IMR-90 (cell line): Measurements from ENCODE around the gene DICER1. TPM values are rescaled to one million over a fixed set of nuclear protein-coding genes. Genes with fewer than 3 reads are reported as not detected.

Experiments used
- ATAC-seq: fragments of 200-7000 bp; cut with Tn5 transposase; 2 replicates; pipeline ENCODE4 v1.9.1; 2020; ENCODE audit warnings: low read depth, mild to moderate bottlenecking, moderate library complexity
- BruUV-seq: library from RNA; stranded (reverse); fragments of 400-500 nt; replicated peaks from 2 replicates; lab custom pipeline; 2021; lab: Mats Ljungman, UMichigan
- CTCF ChIA-PET: fragments of 300-600 bp; formaldehyde crosslinking; extraction: SDS; loops from one replicate; lab custom pipeline; 2021; ENCODE audit warnings: antibody characterized with exemption; lab: Yijun Ruan, JAX
- POLR2A ChIA-PET: fragments of 300-600 bp; sonication (Branson Sonifier 250); formaldehyde crosslinking; loops from one replicate; lab custom pipeline; 2022; ENCODE audit warnings: antibody characterized with exemption; ENCODE audit not compliant: unreplicated experiment; lab: Charles Lee
- DNase-seq: peaks from one replicate; pipeline ENCODE4 v3.0.0; 2013
- H2AFZ ChIP-seq: replicated peaks from 2 replicates; pipeline ENCODE3; 2013; ENCODE audit warnings: low read length, mild to moderate bottlenecking; ENCODE audit not compliant: poor library complexity
- H2AK5ac ChIP-seq: 2 replicates; pipeline ENCODE4 v1.6.1; 2013; ENCODE audit warnings: low read depth, low read length, inconsistent platforms
- H2AK9ac ChIP-seq: replicated peaks from 2 replicates; pipeline ENCODE3; 2013; ENCODE audit warnings: mild to moderate bottlenecking, low read depth, low read length, moderate library complexity; ENCODE audit not compliant: poor library complexity
- H2BK120ac ChIP-seq: 2 replicates; pipeline ENCODE4 v1.6.1; 2013; ENCODE audit warnings: low read depth, low read length, inconsistent platforms
- H2BK15ac ChIP-seq: 3 replicates; pipeline ENCODE4 v1.6.1; 2013; ENCODE audit warnings: low read depth, low read length, inconsistent platforms
- H2BK20ac ChIP-seq: 2 replicates; pipeline ENCODE4 v1.6.1; 2013; ENCODE audit warnings: low read depth, mild to moderate bottlenecking, inconsistent platforms, low read length, moderate library complexity
- H2BK5ac ChIP-seq: 2 replicates; pipeline ENCODE4 v1.6.1; 2013; ENCODE audit warnings: mild to moderate bottlenecking, low read depth, low read length, inconsistent platforms; ENCODE audit not compliant: poor library complexity, severe bottlenecking
- H3K14ac ChIP-seq: replicated peaks from 2 replicates; pipeline ENCODE4 v1.6.1; 2013; ENCODE audit warnings: low read depth, low read length, inconsistent platforms
- H3K18ac ChIP-seq: 2 replicates; pipeline ENCODE4 v1.6.1; 2013; ENCODE audit warnings: low read depth, low read length, control low read depth
- H3K23ac ChIP-seq: 2 replicates; pipeline ENCODE4 v1.6.1; 2013; ENCODE audit warnings: low read depth, low read length, inconsistent platforms
- H3K27ac ChIP-seq: 2 replicates; pipeline ENCODE4 v1.5.1; 2013; ENCODE audit warnings: mild to moderate bottlenecking, control low read depth, low read length; ENCODE audit not compliant: insufficient read depth
- H3K27me3 ChIP-seq: 2 replicates; pipeline ENCODE4 v1.6.1; 2013; ENCODE audit warnings: low read length; ENCODE audit not compliant: control insufficient read depth, insufficient read depth
- H3K36me3 ChIP-seq: 2 replicates; pipeline ENCODE4 v1.6.1; 2013; ENCODE audit warnings: low read length, mixed read lengths; ENCODE audit not compliant: control insufficient read depth, insufficient read depth
- H3K4ac ChIP-seq: 2 replicates; pipeline ENCODE4 v1.6.1; 2013; ENCODE audit warnings: low read depth, low read length, inconsistent platforms
- H3K4me1 ChIP-seq: 2 replicates; pipeline ENCODE4 v1.6.1; 2013; ENCODE audit warnings: low read length, mixed read lengths; ENCODE audit not compliant: control insufficient read depth, insufficient read depth
- H3K4me2 ChIP-seq: 2 replicates; pipeline ENCODE4 v1.6.1; 2013; ENCODE audit warnings: low read depth, mild to moderate bottlenecking, control low read depth, low read length, moderate library complexity
- H3K4me3 ChIP-seq: 2 replicates; pipeline ENCODE4 v1.5.1; 2013; ENCODE audit warnings: low read depth, mild to moderate bottlenecking, control low read depth, low read length, moderate library complexity; ENCODE audit not compliant: insufficient read depth
- H3K56ac ChIP-seq: 2 replicates; pipeline ENCODE4 v1.6.1; 2013; ENCODE audit warnings: low read length, inconsistent platforms; ENCODE audit not compliant: insufficient read depth; ENCODE audit errors: extremely low read depth
- H3K79me1 ChIP-seq, 2 experiments: 2 replicates each; pipeline ENCODE4 v1.6.1; 2013; ENCODE audit warnings: low read length in 2 of 2, inconsistent platforms in 1 of 2, low read depth in 1 of 2
- H3K9ac ChIP-seq: 2 replicates; pipeline ENCODE4 v1.6.1; 2013; ENCODE audit warnings: low read depth, low read length, control low read depth
- H3K9me1 ChIP-seq: 2 replicates; pipeline ENCODE4 v1.6.1; 2013; ENCODE audit warnings: low read length, inconsistent platforms; ENCODE audit not compliant: insufficient read depth
- H3K9me3 ChIP-seq: 2 replicates; pipeline ENCODE4 v1.6.1; 2013; ENCODE audit warnings: low read length; ENCODE audit not compliant: control insufficient read depth, insufficient read depth
- H4K20me1 ChIP-seq: 2 replicates; pipeline ENCODE4 v1.6.1; 2013; ENCODE audit warnings: low read length, inconsistent platforms; ENCODE audit not compliant: insufficient read depth
- H4K5ac ChIP-seq: 2 replicates; pipeline ENCODE4 v1.6.1; 2013; ENCODE audit warnings: mild to moderate bottlenecking, low read depth, low read length, control low read depth
- H4K8ac ChIP-seq, 2 experiments: 2 replicates each; pipeline ENCODE4 v1.6.1; 2013; ENCODE audit warnings: low read depth in 2 of 2, low read length in 2 of 2, control low read depth in 1 of 2, inconsistent platforms in 1 of 2
- H4K91ac ChIP-seq: 2 replicates; pipeline ENCODE4 v1.6.1; 2013; ENCODE audit warnings: low read depth, low read length, inconsistent platforms; ENCODE audit not compliant: insufficient read depth
- BHLHE40 ChIP-seq: fragments of 150-350 bp; IDR thresholded peaks from 2 replicates; pipeline ENCODE4 v1.6.1; 2016; ENCODE audit warnings: mild to moderate bottlenecking, low read depth, low read length
- CEBPB ChIP-seq: IDR thresholded peaks from 2 replicates; pipeline ENCODE4 v1.6.1; 2012; ENCODE audit warnings: low read depth, low read length, improper control_type of control experiment
- CHD1 ChIP-seq: IDR thresholded peaks from 2 replicates; pipeline ENCODE4 v1.6.1; 2012; ENCODE audit warnings: low read depth, low read length, improper control_type of control experiment
- FOS ChIP-seq: fragments of 150-350 bp; IDR thresholded peaks from 2 replicates; pipeline ENCODE4 v1.6.1; 2016; ENCODE audit warnings: low read depth, low read length
- MAFK ChIP-seq: IDR thresholded peaks from 2 replicates; pipeline ENCODE4 v1.6.1; 2012; ENCODE audit warnings: low read depth, low read length, improper control_type of control experiment
- MXI1 ChIP-seq: IDR thresholded peaks from 2 replicates; pipeline ENCODE4 v1.6.1; 2012; ENCODE audit warnings: low read depth, mild to moderate bottlenecking, low read length, moderate library complexity, borderline replicate concordance
- NFE2L2 ChIP-seq: fragments of 150-350 bp; IDR thresholded peaks from 2 replicates; pipeline ENCODE4 v1.6.1; 2016; ENCODE audit warnings: low read depth, mild to moderate bottlenecking, low read length
- POLR2A ChIP-seq: IDR thresholded peaks from 2 replicates; pipeline ENCODE4 v1.6.1; 2012; ENCODE audit warnings: mild to moderate bottlenecking, low read depth, low read length
- RAD21 ChIP-seq: IDR thresholded peaks from 2 replicates; pipeline ENCODE4 v1.6.1; 2012; ENCODE audit warnings: low read length, improper control_type of control experiment
- RCOR1 ChIP-seq: IDR thresholded peaks from 2 replicates; pipeline ENCODE4 v1.6.1; 2012; ENCODE audit warnings: mild to moderate bottlenecking, low read length, improper control_type of control experiment; ENCODE audit not compliant: insufficient replicate concordance
- RFX5 ChIP-seq: IDR thresholded peaks from 2 replicates; pipeline ENCODE4 v1.8.0; 2012; ENCODE audit warnings: low read depth, mild to moderate bottlenecking, low read length, moderate library complexity
- SMC3 ChIP-seq: fragments of 150-350 bp; IDR thresholded peaks from 2 replicates; pipeline ENCODE4 v1.6.1; 2016; ENCODE audit warnings: low read depth, mild to moderate bottlenecking, antibody characterized with exemption, low read length, moderate library complexity
- WGBS, 2 experiments: methylation state at CpG; one replicate each; pipeline versions ENCODE4 v1.1.5 to v1.1.7; 2013; ENCODE audit warnings: missing lambda C conversion rate in 2 of 2; ENCODE audit not compliant: insufficient read length in 1 of 2; ENCODE audit errors: extremely low coverage in 2 of 2; 5-methylcytosine and 5-hydroxymethylcytosine counted together
- dilution Hi-C: fragments of 300-500 bp; cut with HindIII; formaldehyde crosslinking; loops from one replicate; pipeline ENCODE4 v1.14.3; 2018; ENCODE audit warnings: low sequenced_read_pairs; ENCODE audit not compliant: unreplicated experiment
- in situ Hi-C: fragments of 300-500 bp; cut with MboI; formaldehyde crosslinking; loops from 3 replicates; pipeline ENCODE4 v1.14.3; 2019; ENCODE audit warnings: low sequenced_read_pairs, inconsistent platforms, mixed read lengths
- intact Hi-C: fragments of 100-400 bp; cut with micrococcal nuclease; formaldehyde crosslinking; loops from 2 replicates; pipeline ENCODE4 v1.10.0; 2022
- polyA plus RNA-seq, 3 experiments: library from polyadenylated mRNA; depleted of rRNA; stranded (reverse); fragments of >200 nt; gene quantifications; 2 replicates each; pipeline ENCODE4 v1.2.3, GENCODE V29; 2012; ENCODE audit warnings: low replicate concordance in 1 of 3
- total RNA-seq: library from RNA; depleted of rRNA; stranded (reverse); fragments of >200 nt; gene quantifications from 2 replicates; pipeline ENCODE4 v1.2.3, GENCODE V29; 2012
- TF ChIP-seq, protein P1 (sequence below): fragments of 150-350 bp; IDR thresholded peaks from 2 replicates; pipeline ENCODE4 v1.6.1; 2016; ENCODE audit warnings: low read depth, mild to moderate bottlenecking, low read length, moderate library complexity, borderline replicate concordance
- TF ChIP-seq, protein P2 (sequence below): fragments of 150-350 bp; IDR thresholded peaks from 2 replicates; pipeline ENCODE4 v1.6.1; 2017; ENCODE audit warnings: mild to moderate bottlenecking, antibody characterized with exemption, low read length, low read depth
- TF ChIP-seq, protein P3 (sequence below): conservative IDR thresholded peaks from 2 replicates; pipeline ENCODE4 v1.5.1; 2012; ENCODE audit warnings: mild to moderate bottlenecking, low read depth, low read length, improper control_type of control experiment

The DICER1 gene
- total and polyA plus RNA-seq, 2 of the 4 experiments (the other 2 are of a cell fraction): 9.7 to 49.5 TPM

DNA sequence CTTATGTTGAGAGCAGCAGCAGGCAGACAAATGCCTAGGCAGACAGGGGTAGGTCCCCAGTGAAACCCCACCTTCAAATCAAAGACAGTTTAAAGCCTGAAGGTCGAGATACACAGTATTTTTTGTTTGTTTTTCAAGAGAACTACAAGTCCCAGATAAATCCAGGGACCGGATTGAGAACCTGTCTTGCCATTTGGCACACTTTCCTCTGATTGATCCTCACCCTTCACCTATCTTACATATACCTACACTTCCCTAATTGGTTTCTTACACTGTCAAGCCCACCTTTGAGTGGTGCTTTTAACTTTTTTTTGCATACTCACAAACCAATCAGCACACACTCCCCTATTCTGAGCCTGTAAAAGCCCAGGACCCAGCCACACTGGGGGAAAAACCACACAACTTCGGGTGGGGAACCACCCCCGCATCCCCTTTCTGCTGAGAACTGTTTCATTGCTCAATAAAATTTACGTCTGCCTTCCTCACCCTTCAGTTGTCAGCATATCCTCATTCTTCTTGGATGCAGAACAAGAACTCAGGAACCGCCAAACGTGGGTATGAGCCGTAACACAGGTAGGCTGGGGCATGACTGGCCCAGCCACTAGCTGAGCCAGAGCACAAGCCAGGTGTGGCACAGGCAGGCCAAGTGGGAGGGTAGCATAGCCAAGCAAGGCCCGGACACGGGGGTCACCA is 11.1 kb downstream of the DICER1 start:
- no peak overlapping the region for H2BK20ac ChIP-seq
- H3K23ac ChIP-seq: no peak overlapping the region
- H3K36me3 ChIP-seq: no peaks in the 10 kb centered on the region; the same call in 1 of the 2 replicates
- H2AK9ac ChIP-seq: no peak overlapping the region
- in situ Hi-C loops (loop anchor here (25.0 kb wide), 1 partner anchor 366 kb away; the partner anchor contains the start of gene SYNE3), dilution Hi-C loops (no loop called here), intact Hi-C loops (no loop called here)
- ChIA-PET POLR2A (no interaction called here), CTCF (no interaction called here)
- TF ChIP-seq, protein P1, sequence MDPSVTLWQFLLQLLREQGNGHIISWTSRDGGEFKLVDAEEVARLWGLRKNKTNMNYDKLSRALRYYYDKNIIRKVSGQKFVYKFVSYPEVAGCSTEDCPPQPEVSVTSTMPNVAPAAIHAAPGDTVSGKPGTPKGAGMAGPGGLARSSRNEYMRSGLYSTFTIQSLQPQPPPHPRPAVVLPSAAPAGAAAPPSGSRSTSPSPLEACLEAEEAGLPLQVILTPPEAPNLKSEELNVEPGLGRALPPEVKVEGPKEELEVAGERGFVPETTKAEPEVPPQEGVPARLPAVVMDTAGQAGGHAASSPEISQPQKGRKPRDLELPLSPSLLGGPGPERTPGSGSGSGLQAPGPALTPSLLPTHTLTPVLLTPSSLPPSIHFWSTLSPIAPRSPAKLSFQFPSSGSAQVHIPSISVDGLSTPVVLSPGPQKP: no peak
- TF ChIP-seq MXI1 (no peak), FOS (no peak), RAD21 (no peak), RCOR1 (no peak), POLR2A (no peak), SMC3 (no peak), NFE2L2 (no peak), CEBPB (no peak), MAFK (no peak), CHD1 (no peak), RFX5 (no peak), BHLHE40 (no peak)
- TF ChIP-seq, protein P2, sequence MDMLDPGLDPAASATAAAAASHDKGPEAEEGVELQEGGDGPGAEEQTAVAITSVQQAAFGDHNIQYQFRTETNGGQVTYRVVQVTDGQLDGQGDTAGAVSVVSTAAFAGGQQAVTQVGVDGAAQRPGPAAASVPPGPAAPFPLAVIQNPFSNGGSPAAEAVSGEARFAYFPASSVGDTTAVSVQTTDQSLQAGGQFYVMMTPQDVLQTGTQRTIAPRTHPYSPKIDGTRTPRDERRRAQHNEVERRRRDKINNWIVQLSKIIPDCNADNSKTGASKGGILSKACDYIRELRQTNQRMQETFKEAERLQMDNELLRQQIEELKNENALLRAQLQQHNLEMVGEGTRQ: no peak
- TF ChIP-seq, protein P3, sequence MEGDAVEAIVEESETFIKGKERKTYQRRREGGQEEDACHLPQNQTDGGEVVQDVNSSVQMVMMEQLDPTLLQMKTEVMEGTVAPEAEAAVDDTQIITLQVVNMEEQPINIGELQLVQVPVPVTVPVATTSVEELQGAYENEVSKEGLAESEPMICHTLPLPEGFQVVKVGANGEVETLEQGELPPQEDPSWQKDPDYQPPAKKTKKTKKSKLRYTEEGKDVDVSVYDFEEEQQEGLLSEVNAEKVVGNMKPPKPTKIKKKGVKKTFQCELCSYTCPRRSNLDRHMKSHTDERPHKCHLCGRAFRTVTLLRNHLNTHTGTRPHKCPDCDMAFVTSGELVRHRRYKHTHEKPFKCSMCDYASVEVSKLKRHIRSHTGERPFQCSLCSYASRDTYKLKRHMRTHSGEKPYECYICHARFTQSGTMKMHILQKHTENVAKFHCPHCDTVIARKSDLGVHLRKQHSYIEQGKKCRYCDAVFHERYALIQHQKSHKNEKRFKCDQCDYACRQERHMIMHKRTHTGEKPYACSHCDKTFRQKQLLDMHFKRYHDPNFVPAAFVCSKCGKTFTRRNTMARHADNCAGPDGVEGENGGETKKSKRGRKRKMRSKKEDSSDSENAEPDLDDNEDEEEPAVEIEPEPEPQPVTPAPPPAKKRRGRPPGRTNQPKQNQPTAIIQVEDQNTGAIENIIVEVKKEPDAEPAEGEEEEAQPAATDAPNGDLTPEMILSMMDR: no peak
- H2BK5ac ChIP-seq: no peak overlapping the region
- no TSS peak for BruUV-seq
- no peak overlapping the region for H3K14ac ChIP-seq
- DNase-seq (no peak), ATAC-seq (no peak)
- H2BK15ac ChIP-seq: no peak overlapping the region
- H4K20me1 ChIP-seq: peaks cover 45% of the 10 kb centered on the region
- no peak overlapping the region for H4K5ac ChIP-seq
- no peak overlapping the region for H3K4me3 ChIP-seq
- H3K9me3 ChIP-seq: no peaks in the 10 kb centered on the region; the same call in 1 of the 2 replicates
- H2AK5ac ChIP-seq: no peak overlapping the region
- H2BK120ac ChIP-seq: no peak overlapping the region
- peaks cover 5% of the 10 kb centered on the region for H3K9me1 ChIP-seq
- H3K27ac ChIP-seq: no peak overlapping the region
- no peak overlapping the region for H4K91ac ChIP-seq
- H3K4me2 ChIP-seq: no peak overlapping the region
- no peaks in the 10 kb centered on the region for H3K27me3 ChIP-seq
- H3K4me1 ChIP-seq: peaks cover 5% of the 10 kb centered on the region
- no peak overlapping the region for H3K18ac ChIP-seq
- H3K9ac ChIP-seq: no peak overlapping the region
- WGBS, 2 experiments: 86% methylated on average over 3 of the region's 10 CpGs; no CpG with 5 or more reads in 1 of the 2 experiments
- no peak overlapping the region for H3K4ac ChIP-seq
- H3K56ac ChIP-seq: no peak overlapping the region
- no peak overlapping the region for H2AFZ ChIP-seq
- H3K79me1 ChIP-seq: peaks cover 19 to 74% of the 10 kb centered on the region in 2 experiments
- H4K8ac ChIP-seq: no peak overlapping the region
